Activated T-helper 2 cell treated with anti-CD3 and anti-CD28 coated beads, Interferon-gamma antibody, Interleukin-2, Interleukin-4, amounts not matched to agents 10 μg/mL and 5 μg/mL and 100 μg/mL, durations not matched to agents 14 hours and 24 hours and 36 hours (primary cell): ENCODE data around the gene NOA1. TPM values are rescaled to one million over a fixed set of nuclear protein-coding genes. Genes with fewer than 3 reads are reported as not detected.
"Not testable (repeated sequence)": the region's sequence is repeated elsewhere in the genome, so short reads cannot be mapped to it uniquely, and the experiment has no call there.

Source experiments
- DNase-seq: peaks from one replicate; pipeline ENCODE4 v3.0.0; 2021; ENCODE audit warnings: low spot score
- H3K27ac Mint-ChIP-seq: one replicate; pipeline ENCODE4 v1.8.0; 2021; ENCODE audit warnings: mixed read lengths
- H3K27me3 Mint-ChIP-seq: one replicate; pipeline ENCODE4 v1.8.0; 2021; ENCODE audit warnings: low read depth, mixed read lengths
- H3K36me3 Mint-ChIP-seq: one replicate; pipeline ENCODE4 v1.8.0; 2021; ENCODE audit warnings: low read depth, mixed read lengths
- H3K4me1 Mint-ChIP-seq: one replicate; pipeline ENCODE4 v1.8.0; 2021; ENCODE audit warnings: low read depth, mixed read lengths
- H3K4me3 Mint-ChIP-seq: one replicate; pipeline ENCODE4 v1.8.0; 2021; ENCODE audit warnings: low read depth, mild to moderate bottlenecking, moderate library complexity, mixed read lengths
- H3K9me3 Mint-ChIP-seq: one replicate; pipeline ENCODE4 v1.8.0; 2021; ENCODE audit warnings: mixed read lengths
- intact Hi-C: fragments of 100-400 bp; cut with micrococcal nuclease; formaldehyde crosslinking; loops from one replicate; pipeline ENCODE4 v1.15.1; 2023
- total RNA-seq: library from RNA; stranded (reverse); gene quantifications from 2 replicates; pipeline ENCODE4 v1.2.3, GENCODE V29; 2022

Gene NOA1
- total RNA-seq, 1 donor from 2014 or later = 16.5 TPM

DNA sequence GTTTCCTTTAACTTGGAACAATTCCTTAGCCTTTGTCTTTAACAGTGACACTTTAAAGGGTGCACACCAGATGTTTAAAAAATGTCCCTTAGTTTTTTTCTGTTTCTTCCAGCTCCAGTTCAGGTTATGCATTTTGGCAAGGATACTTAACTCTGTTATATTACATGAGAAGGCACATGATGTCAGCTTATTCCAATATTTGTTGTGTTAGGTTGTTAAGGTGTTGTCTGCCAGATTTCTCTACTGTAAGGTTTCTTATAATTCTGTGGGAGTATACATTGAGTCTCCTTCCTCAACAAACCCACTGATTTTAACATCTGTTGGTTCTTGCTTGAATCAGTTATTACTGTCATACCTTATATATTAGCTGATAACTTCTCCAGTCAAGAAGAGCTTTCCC lies 36.4 kb downstream of the NOA1 start:
- intact Hi-C loops = no loop called here
- peaks cover 16% of the 10 kb centered on the region for H3K36me3 Mint-ChIP-seq
- no peak overlapping the region for H3K27ac Mint-ChIP-seq
- no peaks in the 10 kb centered on the region for H3K9me3 Mint-ChIP-seq
- H3K4me1 Mint-ChIP-seq = peaks cover 4% of the 10 kb centered on the region
- no peak for DNase-seq
- no peaks in the 10 kb centered on the region for H3K27me3 Mint-ChIP-seq
- no peak overlapping the region for H3K4me3 Mint-ChIP-seq

DNA sequence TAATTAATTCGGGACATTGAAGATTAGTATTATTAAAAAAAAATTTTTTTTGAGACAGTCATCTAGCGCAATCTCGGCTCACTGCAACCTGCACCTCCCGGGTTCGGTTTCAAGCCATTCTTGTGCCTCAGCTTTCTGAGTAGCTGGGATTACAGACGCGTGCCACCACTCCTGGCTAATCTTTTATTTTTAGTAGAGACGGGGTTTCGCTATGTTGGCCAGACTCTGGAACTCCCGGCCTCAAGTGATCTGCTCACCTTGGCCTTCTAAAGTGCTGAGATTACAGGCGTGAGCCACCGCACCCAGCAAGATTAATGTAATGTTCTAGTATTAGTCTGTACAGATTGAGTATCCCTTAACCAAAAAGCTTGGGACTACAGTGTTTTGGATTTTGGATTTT lies 37.0 kb downstream of the NOA1 start:
- Mint-ChIP-seq H3K27ac (no peak overlapping the region), H3K4me3 (no peak overlapping the region), H3K9me3 (no peaks in the 10 kb centered on the region), H3K4me1 (peaks cover 4% of the 10 kb centered on the region), H3K36me3 (peaks cover 17% of the 10 kb centered on the region), H3K27me3 (no peaks in the 10 kb centered on the region)
- DNase-seq = no peak
- intact Hi-C loops = no loop called here

DNA sequence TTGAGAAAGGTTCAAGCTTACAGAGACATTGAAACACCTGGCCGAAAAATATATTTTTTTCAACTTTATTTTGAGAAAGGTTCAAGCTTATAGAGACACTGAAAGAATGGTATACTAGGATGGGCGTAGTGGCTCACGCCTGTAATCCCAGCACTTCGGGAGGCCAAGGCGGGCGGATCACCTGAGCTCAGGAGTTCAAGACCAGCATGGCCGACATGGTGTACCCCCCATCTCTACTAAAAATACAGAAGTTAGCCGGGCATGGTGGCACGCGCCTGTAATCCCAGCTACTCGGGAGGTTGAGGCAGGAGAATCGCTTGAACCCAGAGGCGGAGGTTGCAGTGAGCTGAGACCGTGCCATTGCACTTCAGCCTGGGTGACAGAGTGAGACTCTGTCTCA lies 37.6 kb downstream of the NOA1 start:
- H3K4me1 Mint-ChIP-seq, H3K27ac Mint-ChIP-seq, H3K27me3 Mint-ChIP-seq: not testable (repeated sequence)

DNA sequence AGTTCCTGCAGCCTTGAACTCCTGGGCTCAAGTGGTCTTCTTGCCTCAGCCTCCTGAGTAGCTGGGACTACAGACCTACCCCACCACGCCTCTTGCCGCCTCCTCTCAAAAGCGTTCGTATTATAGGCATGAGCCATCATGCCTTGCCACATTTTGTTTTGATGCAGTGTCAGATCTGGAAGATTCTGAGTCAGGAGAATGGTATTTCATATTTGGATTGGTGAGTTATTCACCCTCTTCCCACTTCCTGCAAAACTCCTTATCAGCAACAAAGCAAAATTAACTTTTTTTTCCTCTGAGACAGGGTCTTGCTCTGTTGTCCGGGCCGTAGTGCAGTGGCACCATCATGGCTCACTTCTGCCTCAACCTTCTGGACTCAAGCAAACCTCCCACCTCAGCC lies 40.1 kb downstream of the NOA1 start:
- Mint-ChIP-seq H3K27me3 (no peaks in the 10 kb centered on the region), H3K36me3 (peaks cover 32% of the 10 kb centered on the region), H3K4me3 (no peak overlapping the region), H3K4me1 (peaks cover 11% of the 10 kb centered on the region), H3K9me3 (no peaks in the 10 kb centered on the region), H3K27ac (peak overlapping the region; percentile 42)
- intact Hi-C loops = no loop called here
- DNase-seq = no peak

More for the DNA sequence above, 37.6 kb downstream of the NOA1 start:
- H3K9me3 Mint-ChIP-seq, DNase-seq, intact Hi-C loops, H3K4me3 Mint-ChIP-seq: not testable (repeated sequence)
- H3K36me3 Mint-ChIP-seq = peaks cover 19% of the 10 kb centered on the region

DNA sequence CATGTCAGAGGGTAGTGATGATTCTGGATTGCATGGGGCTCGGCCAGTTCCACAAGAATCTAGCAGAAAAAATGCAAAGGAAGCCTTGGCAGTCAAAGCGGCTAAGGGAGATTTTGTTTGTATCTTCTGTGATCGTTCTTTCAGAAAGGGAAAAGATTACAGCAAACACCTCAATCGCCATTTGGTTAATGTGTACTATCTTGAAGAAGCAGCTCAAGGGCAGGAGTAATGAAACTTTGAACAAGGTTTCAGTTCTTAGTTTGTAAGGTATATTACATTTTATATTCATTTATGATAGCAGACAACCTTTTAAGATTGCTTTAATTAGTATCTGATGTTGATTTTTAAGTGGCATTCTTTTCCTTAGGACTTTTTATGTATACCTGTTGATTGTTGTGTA lies 45.5 kb downstream of the NOA1 start:
- no peak overlapping the region for H3K27ac Mint-ChIP-seq
- H3K4me3 Mint-ChIP-seq = no peak overlapping the region
- peaks cover 12% of the 10 kb centered on the region for H3K4me1 Mint-ChIP-seq
- intact Hi-C loops = no loop called here
- peaks cover 50% of the 10 kb centered on the region for H3K36me3 Mint-ChIP-seq
- H3K9me3 Mint-ChIP-seq = no peaks in the 10 kb centered on the region
- H3K27me3 Mint-ChIP-seq = no peaks in the 10 kb centered on the region
- no peak for DNase-seq

DNA sequence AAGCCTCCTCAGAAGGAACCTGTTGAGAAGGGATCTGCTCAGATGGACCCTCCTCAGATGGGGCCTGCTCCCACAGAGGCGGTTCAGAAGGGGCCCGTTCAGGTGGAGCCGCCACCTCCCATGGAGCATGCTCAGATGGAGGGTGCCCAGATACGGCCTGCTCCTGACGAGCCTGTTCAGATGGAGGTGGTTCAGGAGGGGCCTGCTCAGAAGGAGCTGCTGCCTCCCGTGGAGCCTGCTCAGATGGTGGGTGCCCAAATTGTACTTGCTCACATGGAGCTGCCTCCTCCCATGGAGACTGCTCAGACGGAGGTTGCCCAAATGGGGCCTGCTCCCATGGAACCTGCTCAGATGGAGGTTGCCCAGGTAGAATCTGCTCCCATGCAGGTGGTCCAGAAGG lies 46.8 kb downstream of the NOA1 start:
- no peak overlapping the region for H3K27ac Mint-ChIP-seq
- peaks cover 12% of the 10 kb centered on the region for H3K4me1 Mint-ChIP-seq
- H3K36me3 Mint-ChIP-seq = peaks cover 53% of the 10 kb centered on the region
- DNase-seq = no peak
- H3K9me3 Mint-ChIP-seq = no peaks in the 10 kb centered on the region
- H3K27me3 Mint-ChIP-seq = no peaks in the 10 kb centered on the region
- H3K4me3 Mint-ChIP-seq = no peak overlapping the region
- intact Hi-C loops = no loop called here

DNA sequence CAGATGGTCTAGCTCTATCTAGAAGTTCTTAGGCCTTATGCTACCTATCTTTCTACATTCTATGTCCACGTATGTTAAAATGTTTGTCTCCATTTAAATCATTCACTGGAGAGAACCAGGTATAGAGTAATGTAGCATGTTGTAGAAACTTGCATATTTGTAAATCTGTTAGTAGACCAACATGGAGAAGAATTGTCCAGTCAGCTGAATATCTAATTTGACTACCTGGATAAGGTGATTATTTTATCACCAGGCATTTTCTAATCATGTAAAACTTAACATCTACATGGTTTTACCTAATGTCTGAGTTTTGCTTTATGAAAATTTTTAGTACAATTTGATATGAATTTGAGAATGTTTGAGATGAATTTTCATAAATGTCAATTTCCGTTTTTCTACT lies 50.2 kb downstream of the NOA1 start:
- H3K9me3 Mint-ChIP-seq = no peaks in the 10 kb centered on the region
- peaks cover 4% of the 10 kb centered on the region for H3K4me1 Mint-ChIP-seq
- peaks cover 58% of the 10 kb centered on the region for H3K36me3 Mint-ChIP-seq
- intact Hi-C loops = no loop called here
- DNase-seq = no peak
- no peaks in the 10 kb centered on the region for H3K27me3 Mint-ChIP-seq
- H3K27ac Mint-ChIP-seq = no peak overlapping the region
- H3K4me3 Mint-ChIP-seq = no peak overlapping the region

DNA sequence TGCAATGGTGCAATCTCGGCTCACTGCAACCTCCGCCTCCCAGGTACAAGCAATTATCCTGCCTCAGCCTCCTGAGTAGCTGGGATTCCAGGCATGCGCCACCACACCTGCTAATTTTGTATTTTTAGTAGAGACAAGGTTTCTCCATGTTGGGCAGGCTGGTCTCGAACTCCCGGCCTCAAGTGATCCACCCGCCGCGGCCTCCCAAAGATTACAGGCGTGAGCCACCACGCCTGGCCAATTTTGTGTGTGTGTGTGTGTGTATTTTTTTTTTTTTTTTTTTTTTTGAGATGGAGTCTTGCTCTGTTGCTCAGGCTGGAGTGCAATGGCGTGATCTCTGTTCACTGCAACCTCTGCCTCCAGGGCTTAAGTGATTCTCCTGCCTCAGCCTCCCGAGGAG lies 62.4 kb downstream of the NOA1 start:
- H3K27ac Mint-ChIP-seq, H3K9me3 Mint-ChIP-seq, H3K27me3 Mint-ChIP-seq, intact Hi-C loops, DNase-seq, H3K4me3 Mint-ChIP-seq: not testable (repeated sequence)
- Mint-ChIP-seq H3K4me1 (peaks cover 36% of the 10 kb centered on the region), H3K36me3 (peaks cover 53% of the 10 kb centered on the region)

DNA sequence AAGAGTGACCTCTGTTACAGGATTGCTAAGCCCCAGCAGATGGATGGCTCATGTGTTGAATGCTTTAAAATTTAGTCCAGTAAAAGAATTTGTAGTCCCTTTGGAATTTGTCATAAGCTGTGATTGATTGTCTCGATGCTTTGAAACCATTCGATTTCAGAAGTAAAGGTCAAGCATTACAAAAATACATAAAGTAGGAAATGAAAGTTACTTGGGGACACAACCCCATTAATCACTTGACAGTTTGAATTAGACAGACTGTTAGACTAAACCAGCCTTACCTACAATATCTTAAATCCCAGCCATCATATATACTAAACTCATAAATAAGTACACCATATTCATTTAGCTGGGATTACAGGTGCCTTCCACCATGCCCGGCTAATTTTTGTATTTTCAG lies 63.1 kb downstream of the NOA1 start:
- Mint-ChIP-seq H3K4me1 (peaks cover 40% of the 10 kb centered on the region), H3K36me3 (peaks cover 50% of the 10 kb centered on the region), H3K4me3 (no peak overlapping the region), H3K27me3 (no peaks in the 10 kb centered on the region), H3K9me3 (no peaks in the 10 kb centered on the region), H3K27ac (no peak overlapping the region)
- intact Hi-C loops = no loop called here
- DNase-seq = no peak

Other genes with a start within 250 kb of the NOA1 start
- 0.75 TPM in 1 of 2 replicates, not detected in the other for gene SPINK2, start 155.9 kb downstream of the NOA1 start, total RNA-seq
- gene REST, start 69.7 kb downstream of the NOA1 start, total RNA-seq = 44.5 and 47.7 TPM in 2 replicates
- 153 and 155 TPM in 2 replicates for gene POLR2B, start 1.3 kb upstream of the NOA1 start, total RNA-seq
- not detected in 2 replicates for gene IGFBP7, start 132.8 kb upstream of the NOA1 start, total RNA-seq